Measurements from ENCODE around the gene CKAP4. TPM values are rescaled to one million over a fixed set of nuclear protein-coding genes. Genes with fewer than 3 reads are reported as not detected.

Gene CKAP4
- total RNA-seq (2016; rRNA removed; fragmentation: Illumina TruSeq; extraction: Trizol) (37.3 and 70.2 TPM in 2 replicates), polyA plus RNA-seq (2011; rRNA removed) (39.2 and 45.4 TPM in 2 replicates), polyA minus RNA-seq (2011; rRNA and poly(A)+ RNA removed; ENCODE audit: low replicate concordance) (17.1 and 29.8 TPM in 2 replicates), Bru-seq, nascent RNA (percentile 74 among the genes with signal in this experiment), BruChase-seq, experiment 1, labeled RNA remaining after a 6-hour chase (percentile 95 among the genes with signal in this experiment), BruChase-seq, experiment 2, labeled RNA remaining after a 2-hour chase (percentile 86 among the genes with signal in this experiment)
- total RNA-seq (2016; cell fraction: cytosol; rRNA removed; fragmentation: Illumina TruSeq; extraction: Trizol; ENCODE audit: low read depth) = 3.7 and 3.9 TPM in 2 replicates
- total RNA-seq (2016; cell fraction: insoluble cytoplasmic fraction; rRNA removed; fragmentation: Illumina TruSeq; extraction: Trizol) = 34.6 and 68.5 TPM in 2 replicates
- 14.7 and 15.5 TPM in 2 replicates for total RNA-seq (2016; cell fraction: membrane; rRNA removed; fragmentation: Illumina TruSeq; extraction: Trizol)
- 67.9 and 80.5 TPM in 2 replicates for total RNA-seq (2016; cell fraction: nucleus; rRNA removed; fragmentation: Illumina TruSeq; extraction: Trizol)
- 30.8 and 37.4 TPM in 2 replicates for polyA plus RNA-seq (2011; cell fraction: cytosol; rRNA removed)
- 17.5 and 20.0 TPM in 2 replicates for polyA plus RNA-seq (2011; cell fraction: nucleus; rRNA removed)
- polyA plus RNA-seq (2012) = 76.8 and 81.5 TPM in 2 replicates
- polyA plus RNA-seq (2016; cell fraction: cytosol; fragmentation: Illumina TruSeq; extraction: Trizol; ENCODE audit: low read depth) = 4.9 and 5.3 TPM in 2 replicates
- polyA plus RNA-seq (2016; cell fraction: insoluble cytoplasmic fraction; fragmentation: Illumina TruSeq; extraction: Trizol; ENCODE audit: low read depth) = 44.7 and 53.0 TPM in 2 replicates
- polyA plus RNA-seq (2016; cell fraction: membrane; fragmentation: Illumina TruSeq; extraction: Trizol; ENCODE audit: low read depth) = 13.7 and 14.8 TPM in 2 replicates
- 125 and 131 TPM in 2 replicates for polyA plus RNA-seq (2016; cell fraction: nucleus; fragmentation: Illumina TruSeq; extraction: Trizol; ENCODE audit: insufficient read depth, low read depth)
- 29.4 and 33.1 TPM in 2 replicates for polyA minus RNA-seq (2011; cell fraction: cytosol; rRNA and poly(A)+ RNA removed)
- polyA minus RNA-seq (2011; cell fraction: nucleus; rRNA and poly(A)+ RNA removed) = 11.7 and 15.9 TPM in 2 replicates
- long read RNA-seq, experiment 1, transcript CKAP4-201 (2 exons, 3,093 nt) = major isoform, 38 of 63 reads
- long read RNA-seq, experiment 1, partial matches to known transcripts = 0 of 63 reads
- long read RNA-seq, experiment 1, other reads (novel, unspliced or antisense) = 25 of 63 reads
- long read RNA-seq, experiment 2, transcript CKAP4-201 (2 exons, 3,093 nt) = major isoform, 171 of 376 reads
- long read RNA-seq, experiment 2, partial matches to known transcripts = 4 of 376 reads
- long read RNA-seq, experiment 2, other reads (novel, unspliced or antisense) = 201 of 376 reads

DNA sequence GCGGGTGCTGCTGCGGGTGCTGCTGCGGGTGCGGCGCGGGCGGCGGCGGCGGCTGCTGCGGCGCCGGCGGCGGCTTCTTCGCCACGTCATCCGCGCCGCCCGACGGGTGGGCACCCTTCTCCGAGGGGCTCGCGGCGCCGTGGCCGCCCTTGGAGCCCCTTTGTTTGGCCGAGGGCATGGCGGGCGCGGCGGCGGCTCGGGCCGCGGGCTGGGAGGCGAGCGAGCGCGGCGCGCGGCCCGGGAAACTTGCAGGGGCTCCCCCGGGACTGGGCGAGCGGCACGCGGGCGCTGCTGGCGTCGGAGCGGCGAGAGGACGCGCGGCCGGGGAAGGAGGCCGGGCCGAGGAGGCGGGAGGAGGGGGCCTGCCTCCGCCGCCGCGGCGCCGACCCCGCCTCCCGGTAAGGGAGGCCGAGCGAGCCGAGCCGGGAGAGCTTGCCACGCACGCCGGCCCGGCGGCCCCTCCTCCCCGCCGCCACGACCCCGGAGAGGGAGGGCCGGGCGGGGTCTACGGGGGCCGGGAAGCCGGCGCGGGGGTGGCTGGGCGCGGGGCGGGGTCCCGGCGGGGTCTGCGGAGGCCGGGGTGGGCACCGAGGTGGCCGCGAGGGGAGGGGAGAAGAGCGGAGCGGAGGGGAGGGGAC is at the start of gene CKAP4:
Gene CKAP4 (minus strand): TSS at position 347 of the 638 bp plus-strand sequence. CDS start 169 bp downstream, at position 178.
- Histone ChIP-seq H3K9me3 (ENCODE audit: low read length) (no peaks in the 10 kb centered on the region), H2AFZ (ENCODE audit: low read length) (no peak within 1 kb of the TSS), H3K79me2 (ENCODE audit: insufficient read depth, low read length) (peaks cover 7% of the 10 kb centered on the region), H3K4me1 (ENCODE audit: insufficient read depth, low read length) (peaks cover 49% of the 10 kb centered on the region), H3K27ac (ENCODE audit: extremely low read length, insufficient read depth, low read length) (peak within 1 kb of the TSS; percentile 68), H3K9ac (ENCODE audit: insufficient read depth, low read depth, low read length) (peak within 1 kb of the TSS; percentile 83), H3K4me2 (ENCODE audit: low read depth, low read length) (peak within 1 kb of the TSS; percentile 95), H3K36me3 (replicated peaks in 1 of 2; ENCODE audit: control insufficient read depth in 1 of 2, insufficient read depth in 2 of 2, low read length in 2 of 2) (peaks cover 1 to 9% of the 10 kb centered on the region in 2 experiments; a peak in 3 of 5 replicates), H3K27me3 (ENCODE audit: control insufficient read depth in 1 of 2, insufficient read depth in 2 of 2, low read length in 2 of 2) (peaks cover 0 to 4% of the 10 kb centered on the region in 2 experiments; a peak in 1 of 5 replicates), H4K20me1 (ENCODE audit: insufficient read depth, low read length) (no peaks in the 10 kb centered on the region; the same call in 1 of the 2 replicates), H3K4me3 (replicated peaks in 1 of 3; ENCODE audit: insufficient read depth in 1 of 3, low read depth in 2 of 3, low read length in 3 of 3) (peak within 1 kb of the TSS; percentile 80 to 90 (median 83))
- no TSS peak for BruUV-seq (replicated peaks)
- DNase-seq (ENCODE audit: low spot score) (peak; percentile 30), ATAC-seq (peak; percentile 71), FAIRE-seq (no peak)
- in situ Hi-C loops (cut with HindIII; ENCODE audit: extremely low pct_ligation_motif_present, low pct_unique_long_range_greater_than_20kb) (no loop called here), intact Hi-C loops (cut with micrococcal nuclease; ENCODE audit: unreplicated experiment) (loop anchor here (5.0 kb wide), 1 partner anchor 100 kb away; no protein-coding TSS in a partner anchor)
- POLR2A ChIA-PET = interaction anchor here (0.9 to 2.3 kb wide), 7 partner anchors 17 to 53 kb away, joined by 3 to 13 read pairs (median 4); no protein-coding TSS in a partner anchor
- CTCF ChIA-PET (ENCODE audit: low intra/inter-chr PET ratio, low total read pairs) = no interaction called here
- WGBS (ENCODE audit: low lambda C conversion rate) = no CpG with 5 or more reads among the region's 102 CpGs
- TF ChIP-seq ESRRA (CRISPR knock-in tag; IDR thresholded peaks at IDR 0.05; ENCODE audit: low read depth) (0 out of 2 replicates have a peak, but pooled peaks have one; percentile 26), PAX8 (CRISPR knock-in tag; IDR thresholded peaks at IDR 0.05; ENCODE audit: borderline replicate concordance) (no peak), HMGXB3 (CRISPR knock-in tag; IDR thresholded peaks at IDR 0.05; ENCODE audit: borderline replicate concordance) (no peak), ZNF749 (CRISPR knock-in tag; IDR thresholded peaks at IDR 0.05; ENCODE audit: borderline replicate concordance) (peak; percentile 58; the same call in 1 of the 2 replicates), ZNF580 (CRISPR knock-in tag; IDR thresholded peaks at IDR 0.05; ENCODE audit: borderline replicate concordance, low read depth) (no peak), CCDC6 (CRISPR knock-in tag; IDR thresholded peaks at IDR 0.05) (peak; percentile 17; the same call in 1 of the 2 replicates)

Measured in HepG2 (cell line).